Esophagus squamous epithelium (tissue), 4 donors: ENCODE data around the gene IL11RA.

Source experiments
- CTCF ChIP-seq, 6 experiments: fragments of 450-650 bp in 4 of 6; fragments of 200-600 bp in 2 of 6; sonication (generic) in 2 of 6; IDR thresholded peaks; one replicate each; pipeline ENCODE4 v1.5.1; 2016 to 2019; ENCODE audit warnings: antibody characterized with exemption in 6 of 6, mild to moderate bottlenecking in 4 of 6, moderate library complexity in 4 of 6
- POLR2A ChIP-seq, 4 donors: fragments of 450-650 bp; IDR thresholded peaks; one replicate each; pipeline ENCODE4 v1.6.1; 2017; ENCODE audit warnings: antibody characterized with exemption in 4 of 4, mild to moderate bottlenecking in 4 of 4, moderate library complexity in 3 of 4

- no peak for TF ChIP-seq POLR2A (IDR thresholded peaks at IDR 0.05)
- TF ChIP-seq CTCF (IDR thresholded peaks at IDR 0.05) = no peak
These were observed 55.1 kb downstream of the IL11RA start for GRCh38 chr9:34707130-34707529.
